CD4-positive, alpha-beta memory T cell (primary cell): ENCODE results near the gene PI4KA. TPM values are rescaled to one million over a fixed set of nuclear protein-coding genes. Genes with fewer than 3 reads are reported as not detected.
"Not testable (repeated sequence)": the region's sequence is repeated elsewhere in the genome, so short reads cannot be mapped to it uniquely, and the experiment has no call there.

ENCODE experiments used
- CTCF ChIA-PET: fragments of 350-600 bp; sonication (Branson Sonifier 250); formaldehyde crosslinking; loops from one replicate; lab custom pipeline; 2021; ENCODE audit warnings: inconsistent platforms; ENCODE audit not compliant: partially characterized antibody; lab: Charles Lee
- POLR2A ChIA-PET: fragments of 350-600 bp; sonication (Branson Sonifier 250); formaldehyde crosslinking; loops from one replicate; lab custom pipeline; 2021; ENCODE audit not compliant: partially characterized antibody; lab: Charles Lee
- DNase-seq, 5 donors: peaks; one replicate each; pipeline versions ENCODE4 v3.0.0 to v3.0.0-alpha.2; 2020 to 2022; ENCODE audit warnings: mixed read lengths in 1 of 5
- H3K27ac ChIP-seq: one replicate; pipeline ENCODE4 v1.7.0; 2013; ENCODE audit warnings: low read depth, low read length
- H3K27me3 ChIP-seq: 2 replicates; pipeline ENCODE4 v1.7.0; 2013; ENCODE audit warnings: mild to moderate bottlenecking, low read length, moderate library complexity; ENCODE audit not compliant: insufficient read depth
- H3K36me3 ChIP-seq: 2 replicates; pipeline ENCODE4 v1.7.0; 2013; ENCODE audit warnings: mild to moderate bottlenecking, low read length, moderate library complexity; ENCODE audit not compliant: insufficient read depth
- H3K4me1 ChIP-seq: 2 replicates; pipeline ENCODE4 v1.7.0; 2013; ENCODE audit warnings: mild to moderate bottlenecking, low read length, moderate library complexity; ENCODE audit not compliant: insufficient read depth
- H3K4me3 ChIP-seq, 2 donors: one replicate each; pipeline ENCODE4 v1.7.0; 2013; ENCODE audit warnings: low read length in 2 of 2, mild to moderate bottlenecking in 1 of 2
- H3K9me3 ChIP-seq, 2 donors: one replicate each; pipeline ENCODE4 v1.7.0; 2013; ENCODE audit warnings: low read length in 2 of 2, control low read depth in 1 of 2; ENCODE audit not compliant: control insufficient read depth in 1 of 2
- H3K27ac Mint-ChIP-seq, 7 donors: one replicate each; pipeline ENCODE4 v1.8.0; 2020 to 2021; ENCODE audit warnings: mixed read lengths in 7 of 7, mild to moderate bottlenecking in 6 of 7, inconsistent platforms in 3 of 7, moderate library complexity in 3 of 7
- H3K27me3 Mint-ChIP-seq, 2 donors: one replicate each; pipeline ENCODE4 v1.8.0; 2020 to 2021; ENCODE audit warnings: mixed read lengths in 2 of 2
- H3K36me3 Mint-ChIP-seq, 2 donors: one replicate each; pipeline ENCODE4 v1.8.0; 2020 to 2021; ENCODE audit warnings: mixed read lengths in 2 of 2, inconsistent platforms in 1 of 2, mild to moderate bottlenecking in 1 of 2
- H3K4me1 Mint-ChIP-seq, 4 donors: one replicate each; pipeline ENCODE4 v1.8.0; 2020 to 2021; ENCODE audit warnings: mixed read lengths in 4 of 4, mild to moderate bottlenecking in 1 of 4
- H3K4me3 Mint-ChIP-seq, 8 donors: one replicate each; pipeline ENCODE4 v1.8.0; 2020 to 2021; ENCODE audit warnings: mixed read lengths in 8 of 8, mild to moderate bottlenecking in 7 of 8, moderate library complexity in 6 of 8, inconsistent platforms in 3 of 8
- H3K9me3 Mint-ChIP-seq, 8 donors: one replicate each; pipeline ENCODE4 v1.8.0; 2020 to 2021; ENCODE audit warnings: mixed read lengths in 8 of 8, mild to moderate bottlenecking in 5 of 8, inconsistent platforms in 3 of 8, moderate library complexity in 1 of 8
- intact Hi-C: fragments of 100-400 bp; cut with micrococcal nuclease; formaldehyde crosslinking; loops from one replicate; pipeline ENCODE4 v1.15.1; 2023
- polyA plus RNA-seq, 2 donors: library from polyadenylated mRNA; unstranded; fragments of 300-500 nt; fragmentation: Illumina TruSeq; gene quantifications; one replicate each; pipeline ENCODE4 v1.2.3, GENCODE V29; 2021
- total RNA-seq, 2 experiments: library from RNA; stranded (reverse); gene quantifications; one replicate each; pipeline ENCODE4 v1.2.3, GENCODE V29; 2021

PI4KA gene
- total and polyA plus RNA-seq, 4 experiments from 2014 or later = 31.5 to 145 (median 110) TPM

DNA sequence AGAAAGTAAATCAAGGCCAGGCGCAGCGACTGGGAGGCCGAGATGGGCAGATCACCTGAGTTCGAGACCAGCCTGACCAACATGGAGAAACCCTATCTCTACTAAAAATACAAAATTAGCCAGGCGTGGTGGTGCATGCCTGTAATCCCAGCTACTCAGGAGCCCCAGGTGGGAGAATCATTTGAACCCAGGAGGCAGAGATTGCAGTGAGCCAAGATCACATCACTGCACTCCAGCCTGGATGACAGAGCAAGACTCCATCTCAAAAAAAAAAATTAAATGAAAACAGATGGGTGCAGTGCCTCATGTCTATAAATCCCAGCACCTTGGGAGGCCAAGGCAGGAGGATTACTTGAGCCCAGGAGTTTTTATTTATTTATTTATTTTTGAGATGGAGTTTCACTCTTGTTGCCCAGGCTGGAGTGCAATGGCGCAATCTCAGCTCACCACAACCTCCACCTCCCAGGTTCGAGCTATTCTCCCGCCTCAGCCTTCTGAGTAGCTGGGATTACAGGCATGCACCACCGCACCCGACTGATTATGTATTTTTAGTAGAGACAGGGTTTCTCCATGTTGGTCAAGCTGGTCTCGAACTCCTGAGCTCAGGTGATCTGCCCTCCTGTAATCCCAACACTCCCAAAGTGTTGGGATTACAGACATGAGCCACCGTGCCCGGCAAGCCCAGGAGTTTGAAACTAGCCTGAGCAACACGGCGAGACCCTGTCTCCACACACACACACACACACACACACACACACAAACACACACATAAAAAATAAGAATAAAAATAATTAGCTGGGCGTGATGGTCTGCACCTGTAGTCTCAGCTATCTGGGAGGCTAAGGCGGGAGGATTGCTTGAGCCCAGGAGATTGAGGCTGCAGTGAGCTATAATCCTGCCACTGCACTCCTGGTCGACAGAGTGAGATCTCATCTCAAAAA lies 42.8 kb upstream of the PI4KA start:
- H3K9me3 Mint-ChIP-seq, CTCF ChIA-PET, POLR2A ChIA-PET, H3K27ac Mint-ChIP-seq, H3K27me3 Mint-ChIP-seq, H3K27me3 ChIP-seq, H3K36me3 Mint-ChIP-seq, H3K4me1 ChIP-seq, H3K9me3 ChIP-seq, H3K4me1 Mint-ChIP-seq, H3K27ac ChIP-seq, H3K4me3 ChIP-seq, DNase-seq, intact Hi-C loops, H3K36me3 ChIP-seq, H3K4me3 Mint-ChIP-seq: not testable (repeated sequence)

DNA sequence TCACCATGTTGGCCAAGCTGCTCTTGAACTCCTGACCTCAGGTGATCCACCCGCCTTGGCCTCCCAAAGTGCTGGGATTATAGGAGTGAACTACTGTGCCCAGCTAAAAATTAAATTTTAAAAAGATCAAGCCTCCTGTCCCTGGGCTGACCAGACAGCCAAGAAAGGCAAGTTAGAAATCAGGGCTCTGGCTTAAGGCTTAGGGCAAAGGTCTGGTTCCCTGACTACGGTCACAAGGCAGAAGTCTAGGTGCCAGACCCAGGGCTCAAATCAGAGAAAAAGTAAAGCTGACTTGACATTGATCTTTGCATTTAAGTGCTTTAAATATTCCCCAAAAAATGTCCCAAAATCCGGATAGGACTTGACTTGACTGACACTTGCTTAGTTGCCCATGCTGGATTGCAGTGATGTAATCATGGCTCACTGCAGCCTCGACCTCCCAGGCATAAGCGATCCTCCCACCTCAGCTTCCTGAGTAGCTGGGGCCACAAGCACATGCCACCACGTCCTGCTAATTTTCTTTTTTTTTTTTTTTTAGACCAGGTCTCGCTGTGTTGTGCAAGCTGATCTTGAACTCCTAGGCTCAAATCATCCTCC lies 41.3 kb upstream of the PI4KA start:
- Mint-ChIP-seq H3K4me1 (peaks cover 0 to 2% (median 0%) of the 10 kb centered on the region in 4 donors), H3K9me3 (no peaks in the 10 kb centered on the region), H3K36me3 (no peaks in the 10 kb centered on the region), H3K27me3 (no peaks in the 10 kb centered on the region), H3K4me3 (no peak overlapping the region), H3K27ac (no peak overlapping the region)
- Histone ChIP-seq H3K27me3 (no peaks in the 10 kb centered on the region), H3K36me3 (no peaks in the 10 kb centered on the region), H3K4me3 (no peak overlapping the region), H3K27ac (no peak overlapping the region), H3K4me1 (no peaks in the 10 kb centered on the region), H3K9me3 (no peaks in the 10 kb centered on the region)
- ChIA-PET POLR2A (no interaction called here), CTCF (no interaction called here)
- intact Hi-C loops = no loop called here
- no peak for DNase-seq

DNA sequence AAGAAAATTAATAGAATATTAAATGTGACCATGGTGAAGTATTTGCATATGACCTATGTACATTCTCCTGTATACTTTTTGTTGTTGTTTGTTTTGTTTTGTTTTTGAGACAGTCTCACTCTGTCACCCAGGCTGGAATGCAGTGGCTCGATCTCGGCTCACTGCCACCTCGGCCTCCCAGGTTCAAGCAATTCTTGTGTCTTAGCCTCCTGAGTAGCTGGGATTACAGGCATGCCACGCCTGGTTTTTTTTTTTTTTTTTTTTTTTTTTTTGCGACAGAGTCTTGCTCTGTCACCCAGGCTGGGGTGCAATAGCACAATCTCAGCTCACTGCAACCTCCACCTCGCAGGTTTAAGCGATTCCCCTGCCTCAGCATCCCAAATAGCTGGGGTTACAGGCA lies 39.1 kb upstream of the PI4KA start:
- H3K4me1 ChIP-seq, H3K27me3 ChIP-seq, H3K4me1 Mint-ChIP-seq, DNase-seq, H3K27ac ChIP-seq, H3K9me3 Mint-ChIP-seq, H3K27me3 Mint-ChIP-seq, H3K36me3 Mint-ChIP-seq, CTCF ChIA-PET, H3K36me3 ChIP-seq, POLR2A ChIA-PET, H3K4me3 Mint-ChIP-seq, H3K9me3 ChIP-seq, intact Hi-C loops, H3K4me3 ChIP-seq, H3K27ac Mint-ChIP-seq: not testable (repeated sequence)

DNA sequence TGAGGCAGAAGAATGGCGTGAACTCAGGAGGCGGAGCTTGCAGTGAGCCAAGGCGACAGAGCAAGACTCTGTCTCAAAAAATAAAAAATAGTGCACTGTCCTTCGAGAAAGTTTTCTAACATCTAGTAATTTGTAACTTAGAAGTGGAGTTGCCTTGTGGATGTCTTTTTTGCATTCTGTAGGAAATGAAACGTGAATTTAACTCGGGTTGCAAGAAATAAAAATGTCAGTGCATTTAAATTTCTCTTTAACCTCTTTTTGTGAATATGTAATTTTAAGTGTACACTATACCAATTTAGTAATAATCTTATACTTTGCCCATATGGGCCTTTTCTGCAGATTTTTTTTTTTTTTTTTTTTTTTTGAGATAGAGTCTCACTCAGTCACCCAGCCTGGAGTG lies 32.4 kb upstream of the PI4KA start:
- no peak overlapping the region for H3K4me3 ChIP-seq
- H3K27me3 Mint-ChIP-seq = peaks cover 0 to 1% of the 10 kb centered on the region in 2 donors
- H3K4me1 Mint-ChIP-seq = peaks cover 0 to 2% (median 0%) of the 10 kb centered on the region in 4 donors
- no peak for DNase-seq
- peaks cover 28% of the 10 kb centered on the region for H3K36me3 ChIP-seq
- H3K4me1 ChIP-seq = no peaks in the 10 kb centered on the region
- H3K4me3 Mint-ChIP-seq = no peak overlapping the region
- no peaks in the 10 kb centered on the region for H3K9me3 Mint-ChIP-seq
- ChIA-PET CTCF (interaction anchor here (1.4 kb wide), 1 partner anchor 107 kb away, joined by 4 read pairs; no protein-coding TSS in a partner anchor), POLR2A (interaction anchor here (2.2 kb wide), 1 partner anchor 26 kb away, joined by 6 read pairs; the partner anchor contains the start of gene CRKL)
- peaks cover 25 to 28% of the 10 kb centered on the region in 2 donors for H3K36me3 Mint-ChIP-seq
- H3K9me3 ChIP-seq = no peaks in the 10 kb centered on the region
- no peak overlapping the region for H3K27ac ChIP-seq
- H3K27ac Mint-ChIP-seq = no peak overlapping the region
- H3K27me3 ChIP-seq = no peaks in the 10 kb centered on the region
- intact Hi-C loops = no loop called here

DNA sequence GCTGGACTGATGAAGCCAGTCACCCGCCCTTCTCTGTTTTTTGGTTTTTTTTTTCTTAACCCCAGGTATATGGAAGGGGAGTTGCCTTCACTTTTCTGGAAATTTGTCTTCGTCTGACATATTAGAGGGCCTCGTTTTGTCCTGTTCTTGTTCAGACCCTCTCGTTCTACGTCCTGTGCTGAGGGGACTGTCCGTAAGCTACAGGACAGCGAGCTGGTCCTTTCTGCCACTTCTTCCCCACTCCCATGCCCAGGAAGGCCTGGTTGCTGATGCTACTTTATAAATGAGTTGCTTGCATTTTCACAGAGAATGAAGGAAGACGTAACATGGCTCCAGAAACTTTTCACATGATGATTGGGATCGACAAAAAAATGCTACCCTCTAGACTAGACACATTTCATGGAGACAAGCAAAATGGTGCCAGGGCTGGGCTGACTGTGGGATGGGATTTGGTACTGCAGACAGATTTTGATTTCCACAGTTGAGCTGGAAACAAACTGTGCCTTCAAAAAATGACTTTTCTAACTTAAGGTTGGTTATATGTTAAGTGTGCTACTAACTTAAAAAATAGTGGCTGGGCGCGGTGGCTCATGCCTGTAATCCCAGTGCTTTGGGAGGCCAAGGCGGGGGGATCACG lies 31.4 kb upstream of the PI4KA start:
- intact Hi-C loops = loop anchor here (10.0 kb wide), 1 partner anchor 55 kb away; no protein-coding TSS in a partner anchor
- Histone ChIP-seq H3K27me3 (no peaks in the 10 kb centered on the region), H3K27ac (no peak overlapping the region), H3K4me1 (no peaks in the 10 kb centered on the region), H3K9me3 (no peaks in the 10 kb centered on the region), H3K4me3 (no peak overlapping the region), H3K36me3 (peaks cover 32% of the 10 kb centered on the region)
- POLR2A ChIA-PET = no interaction called here
- peaks cover 0 to 1% of the 10 kb centered on the region in 2 donors for H3K27me3 Mint-ChIP-seq
- H3K27ac Mint-ChIP-seq = no peak overlapping the region
- CTCF ChIA-PET = no interaction called here
- peaks cover 34 to 37% of the 10 kb centered on the region in 2 donors for H3K36me3 Mint-ChIP-seq
- no peaks in the 10 kb centered on the region for H3K9me3 Mint-ChIP-seq
- H3K4me1 Mint-ChIP-seq = no peaks in the 10 kb centered on the region
- no peak for DNase-seq
- no peak overlapping the region for H3K4me3 Mint-ChIP-seq

DNA sequence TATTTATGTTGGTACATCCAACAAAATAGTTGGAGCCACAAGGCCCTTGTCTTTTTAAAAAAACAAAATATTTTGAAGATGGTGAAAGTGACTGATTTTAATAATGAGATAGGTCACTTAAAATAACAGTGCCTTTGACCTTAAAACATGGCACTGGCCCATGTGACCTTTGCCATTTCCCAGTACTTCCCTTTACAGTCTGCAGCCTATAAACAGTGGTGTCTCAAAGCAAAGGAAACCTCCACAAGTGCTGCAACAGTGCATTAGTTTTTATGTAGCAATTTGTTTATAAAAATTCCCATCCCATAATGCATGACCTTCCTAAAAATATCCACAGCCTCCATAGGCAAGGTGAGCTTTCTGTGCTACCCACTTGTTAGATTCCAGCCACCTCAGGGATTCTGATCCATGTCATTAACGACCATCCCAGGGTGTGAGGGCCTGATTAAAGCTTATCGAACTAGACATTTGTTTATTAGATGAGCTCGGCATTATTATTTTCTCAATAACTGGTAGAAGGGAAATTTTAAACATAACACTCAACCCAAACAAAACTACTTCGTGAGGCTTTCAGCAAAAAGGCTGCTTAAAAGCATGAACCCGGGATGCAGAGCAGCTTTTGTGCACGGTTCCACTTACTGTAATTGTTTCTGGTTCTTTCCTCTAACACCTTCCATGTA lies 30.6 kb upstream of the PI4KA start:
- intact Hi-C loops = loop anchor here (10.0 kb wide), 1 partner anchor 56 kb away; no protein-coding TSS in a partner anchor
- Mint-ChIP-seq H3K36me3 (peaks cover 38 to 43% of the 10 kb centered on the region in 2 donors), H3K27ac (peak overlapping the region in 1 of 7 donors; percentile 32), H3K4me3 (peak overlapping the region in 1 of 8 donors; percentile 20), H3K4me1 (no peaks in the 10 kb centered on the region), H3K27me3 (no peaks in the 10 kb centered on the region), H3K9me3 (no peaks in the 10 kb centered on the region)
- Histone ChIP-seq H3K9me3 (no peaks in the 10 kb centered on the region), H3K27me3 (no peaks in the 10 kb centered on the region), H3K27ac (no peak overlapping the region), H3K36me3 (peaks cover 38% of the 10 kb centered on the region), H3K4me3 (no peak overlapping the region), H3K4me1 (no peaks in the 10 kb centered on the region)
- ChIA-PET CTCF (no interaction called here), POLR2A (no interaction called here)
- no peak for DNase-seq
